Measurements from ENCODE around the gene SERPINB1.
"Not testable (repeated sequence)": the region's sequence is repeated elsewhere in the genome, so short reads cannot be mapped to it uniquely, and the experiment has no call there.

The SERPINB1 gene

DNA sequence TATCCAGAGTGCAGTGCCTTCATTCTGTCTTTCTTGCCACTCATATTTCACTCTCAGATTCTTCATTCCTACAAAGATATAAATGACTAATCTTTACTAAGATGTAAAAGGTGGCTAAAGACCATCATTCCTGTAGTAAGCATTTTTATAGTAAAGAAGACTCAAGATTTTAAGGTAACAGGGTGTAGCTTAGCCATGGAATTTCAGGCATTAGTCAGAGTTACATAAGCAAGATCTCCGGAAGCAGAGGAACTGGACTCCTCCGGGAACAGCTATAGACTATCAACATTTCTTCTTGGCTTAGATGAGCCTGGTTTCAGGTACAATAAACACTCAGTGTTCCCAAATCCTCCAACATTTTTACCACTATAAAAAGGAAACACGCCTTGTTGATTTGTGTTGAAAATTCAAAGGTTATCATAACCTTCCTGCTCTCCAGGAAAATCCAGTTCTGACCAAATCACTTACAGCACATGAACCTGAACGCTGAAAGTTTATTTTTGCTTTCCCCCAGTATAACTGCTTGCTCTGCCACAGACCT is 23.7 kb downstream of the SERPINB1 start:
- no peak for DNase-seq (ENCODE audit: low read depth)

DNA sequence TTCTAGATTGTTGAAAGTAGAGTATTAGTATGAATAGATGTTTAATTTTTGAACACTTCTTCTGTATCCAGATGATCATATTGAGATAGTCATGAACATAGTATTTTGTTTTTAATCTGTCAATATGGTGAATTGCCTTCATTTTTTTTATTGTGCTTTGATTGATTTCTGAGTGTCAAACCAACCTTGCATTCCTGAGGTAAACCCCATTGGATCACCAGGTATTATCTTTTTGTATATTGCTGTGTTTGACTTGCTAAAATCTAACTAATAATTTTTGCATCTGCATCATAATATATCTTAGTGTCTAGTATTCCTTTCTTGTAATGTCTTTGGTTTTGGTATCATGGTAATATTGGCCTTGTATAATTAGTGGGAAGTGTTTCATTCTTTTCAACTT is 25.5 kb downstream of the SERPINB1 start:
- DNase-seq (ENCODE audit: low read depth): no peak

DNA sequence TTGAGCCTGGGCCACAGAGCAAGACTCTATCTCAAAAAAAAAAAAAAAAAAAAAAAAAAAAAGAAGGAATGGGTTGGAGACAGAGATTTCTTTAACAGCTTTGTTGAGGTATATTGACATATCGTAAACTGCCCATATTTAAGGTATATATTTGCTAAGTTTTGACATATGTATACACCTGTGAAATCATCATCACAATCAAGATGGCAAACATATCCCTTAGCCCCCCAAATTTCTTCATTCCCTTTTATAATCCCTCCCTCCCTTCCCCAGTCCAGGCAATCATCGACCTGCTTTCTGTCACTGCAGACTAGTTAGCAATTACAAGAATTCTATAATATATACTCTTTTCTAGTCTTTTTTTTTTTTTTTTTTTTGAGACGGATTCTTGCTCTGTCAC is 29.0 kb downstream of the SERPINB1 start:
- no peak for DNase-seq (ENCODE audit: low read depth)

DNA sequence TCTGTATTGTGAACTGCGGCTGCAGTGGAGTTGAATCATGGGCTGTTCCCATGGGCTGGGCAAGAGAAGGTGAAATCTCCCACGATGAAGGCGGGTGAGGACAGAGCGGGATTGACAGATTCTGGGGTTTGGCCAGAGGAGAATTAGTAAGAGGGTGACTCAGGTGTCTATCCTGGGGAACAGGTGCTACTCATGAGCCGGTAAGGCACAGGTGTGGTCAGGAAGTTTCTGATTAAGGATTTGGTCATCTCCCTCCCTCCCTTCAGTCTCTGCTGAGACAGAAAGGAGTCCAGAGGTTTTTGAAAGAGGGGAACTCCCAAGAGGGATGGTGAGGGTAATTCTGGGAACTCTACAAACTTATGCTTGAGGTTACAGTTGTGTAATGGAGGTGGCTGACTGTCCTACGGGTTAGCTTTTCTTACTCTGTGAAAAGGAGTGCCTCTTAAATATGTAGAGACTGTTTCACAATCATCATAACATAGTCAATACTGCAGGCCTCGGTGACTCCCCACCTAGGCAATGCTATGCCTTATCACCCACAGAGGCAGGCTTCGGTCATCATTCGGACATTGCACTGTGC is 31.5 kb downstream of the SERPINB1 start:
- no peak for DNase-seq (ENCODE audit: low read depth)

DNA sequence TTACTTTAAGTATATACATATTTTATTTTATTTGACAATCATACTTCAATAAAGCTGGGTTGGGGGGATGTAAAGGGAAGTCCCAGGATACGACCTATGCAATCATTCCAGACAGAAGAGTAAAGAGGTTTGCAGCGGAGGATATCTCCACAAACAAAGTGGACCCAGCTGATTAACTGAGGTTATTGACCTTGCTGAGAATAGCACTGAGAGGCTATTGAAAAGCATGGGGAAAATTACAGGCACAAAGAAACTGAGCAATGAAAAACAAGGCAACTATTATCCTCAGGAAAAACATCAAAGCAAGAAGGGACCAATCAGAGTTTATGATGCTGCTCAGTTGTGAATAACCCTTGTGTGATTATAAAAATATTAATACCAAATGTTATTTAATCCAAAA is 32.6 kb downstream of the SERPINB1 start:
- no peak for DNase-seq (ENCODE audit: low read depth)

DNA sequence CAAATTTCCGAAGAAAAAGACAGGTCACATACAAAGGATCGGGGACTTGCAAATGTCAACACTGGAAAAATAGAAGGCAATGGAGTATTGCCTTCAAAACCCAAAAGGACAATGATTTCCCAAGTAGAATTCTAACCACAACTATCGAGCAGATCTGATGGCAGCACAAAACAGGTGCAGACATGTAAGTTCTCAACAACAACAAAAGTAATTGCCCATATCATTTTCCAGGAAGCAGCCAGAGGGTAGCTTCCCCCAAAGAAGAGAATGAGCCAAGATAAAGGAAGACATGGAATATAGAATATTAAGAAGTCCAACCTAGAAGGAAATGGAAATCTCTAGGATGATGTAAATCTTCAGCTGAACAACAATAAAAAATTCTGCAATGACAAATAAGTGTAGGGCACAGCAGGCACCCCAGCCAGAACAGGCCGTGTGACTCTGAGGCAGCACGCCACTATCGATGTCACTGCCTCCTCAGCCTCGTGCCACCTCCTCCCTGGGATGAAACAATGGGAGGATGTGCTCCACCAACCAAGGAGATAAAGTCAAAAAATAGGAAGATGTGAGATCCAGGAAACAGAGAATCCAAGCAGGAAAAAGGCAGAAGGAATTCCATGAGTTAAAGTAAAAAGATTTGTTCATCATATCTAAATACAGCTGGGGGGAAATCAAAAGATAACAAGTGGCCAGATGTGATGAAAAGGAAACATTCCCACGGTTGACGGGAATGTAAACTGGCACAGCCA is 34.1 kb downstream of the SERPINB1 start:
- no peak for DNase-seq (ENCODE audit: low read depth)

DNA sequence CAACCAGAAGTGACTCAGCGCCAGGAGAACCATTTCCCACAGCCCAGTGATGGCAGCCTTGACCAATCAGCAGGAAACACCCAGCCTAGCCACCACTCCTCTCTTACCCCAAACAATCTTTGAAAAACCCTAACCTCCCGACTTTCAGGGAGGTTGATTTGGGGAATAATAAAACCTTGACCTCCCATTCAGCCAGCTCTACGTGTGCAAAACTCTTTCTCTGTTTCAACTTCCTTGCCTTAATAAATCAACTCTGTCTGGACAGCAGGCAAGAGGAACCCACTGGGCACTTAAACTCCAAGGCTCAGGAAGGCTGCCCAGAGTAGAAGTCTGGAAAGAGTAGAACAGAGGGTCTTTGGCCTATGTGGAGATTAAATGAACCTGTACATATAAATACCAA is 35.0 kb downstream of the SERPINB1 start:
- no peak for DNase-seq (ENCODE audit: low read depth)

DNA sequence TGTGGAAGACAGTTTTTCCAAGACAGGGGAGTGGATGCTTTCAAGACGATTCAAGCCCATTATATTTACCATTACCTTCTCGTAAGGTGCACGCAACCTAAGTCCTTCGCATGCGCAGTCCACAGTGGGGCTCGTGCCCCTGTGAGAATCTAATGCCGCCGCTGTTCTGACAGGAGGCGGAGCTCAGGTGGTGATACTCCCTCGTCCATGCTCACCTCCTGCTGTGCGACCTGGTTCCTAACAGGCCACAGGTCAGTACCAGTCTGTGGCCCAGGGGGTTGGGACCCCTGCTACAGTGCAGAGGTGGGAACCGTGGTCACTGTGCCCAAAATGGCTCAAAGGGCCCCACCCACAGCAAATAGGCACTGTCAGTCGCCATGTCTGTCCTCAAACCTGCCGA is 36.6 kb downstream of the SERPINB1 start:
- no peak for DNase-seq (ENCODE audit: low read depth)

DNA sequence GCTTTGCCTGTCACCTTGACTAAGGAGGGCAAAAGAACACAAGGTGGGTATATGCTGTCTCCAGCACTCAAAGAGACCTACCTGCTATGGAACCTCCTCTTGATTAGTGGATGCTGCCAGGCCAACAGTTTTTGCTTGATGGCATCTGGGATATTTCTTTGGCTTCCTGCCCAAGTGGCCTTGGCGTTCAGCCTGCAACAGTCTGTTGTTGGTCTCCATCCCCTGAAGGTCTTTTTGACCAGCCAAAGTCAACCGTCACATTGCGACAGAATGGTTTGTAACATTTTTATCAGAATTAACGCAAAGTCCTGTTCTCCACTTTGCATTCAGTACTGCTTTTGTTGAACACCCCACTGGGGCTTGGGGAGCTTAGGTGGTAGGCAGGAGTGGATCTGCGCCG is 37.1 kb downstream of the SERPINB1 start:
- DNase-seq (ENCODE audit: low read depth): no peak

DNA sequence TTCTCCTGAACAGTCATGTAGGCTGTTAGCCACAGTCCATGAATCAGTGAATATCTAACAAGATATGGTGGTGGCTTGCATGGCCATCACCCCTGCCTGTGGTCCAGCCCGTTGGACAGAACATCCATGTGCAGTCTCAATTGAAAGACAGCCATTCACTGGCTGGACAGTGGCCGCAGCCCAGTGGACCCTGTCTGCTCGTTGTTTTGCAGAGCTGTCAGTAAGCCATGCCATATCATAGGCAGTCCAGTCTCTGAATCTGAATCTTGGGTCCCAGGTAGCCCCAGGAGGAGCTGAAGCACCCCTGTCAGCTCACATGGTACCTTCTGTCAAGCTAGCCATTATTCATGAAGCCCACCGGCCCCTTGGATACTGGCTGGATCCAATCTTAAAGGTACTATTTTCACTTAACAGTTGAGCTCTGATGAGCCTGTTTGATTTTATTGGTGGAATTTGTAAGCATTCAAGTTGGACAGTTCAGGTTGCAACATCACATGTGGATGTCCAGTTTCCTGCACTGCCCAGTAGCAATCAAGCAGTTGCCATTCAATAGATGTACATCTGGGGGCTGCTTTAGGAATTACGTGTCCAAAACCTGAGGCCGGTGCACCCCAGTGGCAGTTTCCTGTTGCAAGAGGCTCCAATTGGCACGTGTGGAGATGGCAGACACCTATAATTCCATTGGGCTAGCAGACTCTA is 37.8 kb downstream of the SERPINB1 start:
- DNase-seq (ENCODE audit: low read depth): no peak

DNA sequence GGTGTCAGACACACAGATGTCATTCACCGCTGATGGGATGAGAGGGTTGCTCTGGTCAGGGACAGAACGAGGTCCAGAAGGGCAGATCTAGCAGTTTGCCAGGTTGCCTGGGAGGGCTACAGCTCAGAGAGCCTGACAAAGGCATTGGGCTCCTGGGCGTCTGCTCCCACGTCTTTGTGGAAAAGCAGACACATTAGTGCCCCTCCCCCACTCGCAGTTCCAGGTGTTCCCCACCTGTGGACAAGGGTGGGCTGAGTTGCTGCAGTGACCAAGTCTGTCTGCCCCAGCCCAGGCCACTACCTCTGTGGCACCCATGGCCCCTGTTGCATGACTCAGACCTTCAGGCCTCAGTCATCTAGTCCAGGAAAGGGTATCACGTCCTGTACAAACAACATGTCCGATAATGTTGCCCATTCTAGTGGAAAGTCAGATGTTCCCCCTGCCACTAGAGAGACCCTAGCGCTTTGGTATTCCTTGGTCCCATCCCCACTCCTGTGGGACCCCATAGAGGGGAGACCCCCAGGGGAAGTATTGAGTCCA is 39.1 kb downstream of the SERPINB1 start:
- no peak for DNase-seq (ENCODE audit: low read depth)

DNA sequence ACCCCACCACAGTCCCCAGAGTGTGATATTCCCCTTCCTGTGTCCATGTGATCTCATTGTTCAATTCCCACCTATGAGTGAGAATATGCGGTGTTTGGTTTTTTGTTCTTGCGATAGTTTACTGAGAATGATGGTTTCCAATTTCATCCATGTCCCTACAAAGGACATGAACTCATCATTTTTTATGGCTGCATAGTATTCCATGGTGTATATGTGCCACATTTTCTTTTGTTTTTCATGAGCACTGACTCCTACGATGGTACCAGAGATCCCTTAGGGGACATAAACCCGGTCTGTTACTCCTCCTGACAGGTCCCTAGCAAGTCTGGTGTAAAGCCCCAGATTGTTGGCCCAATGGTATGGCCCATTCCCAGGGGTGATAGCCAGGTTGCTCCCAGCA is 40.0 kb downstream of the SERPINB1 start:
- not testable (repeated sequence) for DNase-seq (ENCODE audit: low read depth)

DNA sequence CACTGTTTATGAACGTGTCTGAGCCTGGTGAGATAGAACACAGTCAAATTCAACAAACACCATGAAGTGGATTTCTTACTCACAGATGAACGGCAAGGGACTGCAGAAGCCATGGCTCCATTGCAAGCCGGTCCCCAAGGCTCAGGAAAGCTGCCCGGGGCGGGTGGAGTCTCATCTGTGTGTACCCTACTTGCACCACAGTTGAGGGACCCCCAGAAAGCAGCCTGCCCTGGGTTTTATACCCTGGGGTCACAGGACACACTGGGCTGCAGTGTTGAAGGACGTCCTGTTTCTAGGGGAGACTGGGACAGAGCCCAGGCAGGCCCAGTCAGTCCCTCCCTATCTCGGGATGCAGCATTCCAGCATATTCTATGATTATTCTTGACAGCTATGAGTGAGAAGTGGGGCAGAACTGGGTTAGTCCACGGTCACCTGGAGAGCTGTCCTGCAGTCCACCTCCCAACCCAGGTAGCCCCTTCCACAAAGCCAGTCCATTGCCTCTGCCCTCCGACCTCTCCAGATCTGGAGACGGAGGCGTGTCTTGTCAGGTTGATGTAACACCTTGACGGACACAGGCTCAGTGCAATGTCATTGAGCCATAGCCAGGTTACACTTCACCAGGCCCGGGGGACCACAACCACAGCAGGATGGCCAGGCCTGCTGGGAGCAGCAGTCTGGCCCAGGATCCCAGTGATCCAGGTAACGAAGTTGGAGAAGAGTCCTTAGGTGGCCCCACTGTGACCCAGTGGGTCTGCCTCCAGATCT is 40.9 kb downstream of the SERPINB1 start:
- no peak for DNase-seq (ENCODE audit: low read depth)

DNA sequence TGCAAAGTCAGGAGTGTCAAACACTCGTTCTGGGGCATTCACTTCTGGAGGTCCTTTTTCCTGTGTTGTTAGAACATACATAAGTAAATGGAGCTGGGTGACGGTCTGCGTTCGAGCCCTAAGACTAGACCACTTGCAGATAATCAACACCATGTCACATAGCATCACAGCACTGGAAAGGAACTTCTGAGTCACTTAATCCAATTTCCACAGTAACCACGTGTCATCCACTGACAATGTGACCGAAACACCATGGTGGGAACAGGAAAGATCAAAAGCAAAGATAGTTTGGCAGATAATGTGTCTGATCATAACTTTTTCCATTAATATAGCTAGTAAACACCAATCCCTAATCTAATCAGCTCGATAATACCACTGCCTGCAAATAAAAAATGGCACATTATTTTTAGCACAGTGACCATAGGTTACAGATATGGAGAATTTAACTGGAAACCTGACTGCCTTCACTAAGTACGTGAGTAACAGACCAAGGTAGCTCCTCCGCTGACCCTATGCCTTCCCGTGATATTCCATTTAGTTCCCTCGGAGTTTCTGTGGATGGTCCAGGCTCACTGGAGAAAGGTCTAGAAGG is 41.6 kb downstream of the SERPINB1 start:
- DNase-seq (ENCODE audit: low read depth): no peak

DNA sequence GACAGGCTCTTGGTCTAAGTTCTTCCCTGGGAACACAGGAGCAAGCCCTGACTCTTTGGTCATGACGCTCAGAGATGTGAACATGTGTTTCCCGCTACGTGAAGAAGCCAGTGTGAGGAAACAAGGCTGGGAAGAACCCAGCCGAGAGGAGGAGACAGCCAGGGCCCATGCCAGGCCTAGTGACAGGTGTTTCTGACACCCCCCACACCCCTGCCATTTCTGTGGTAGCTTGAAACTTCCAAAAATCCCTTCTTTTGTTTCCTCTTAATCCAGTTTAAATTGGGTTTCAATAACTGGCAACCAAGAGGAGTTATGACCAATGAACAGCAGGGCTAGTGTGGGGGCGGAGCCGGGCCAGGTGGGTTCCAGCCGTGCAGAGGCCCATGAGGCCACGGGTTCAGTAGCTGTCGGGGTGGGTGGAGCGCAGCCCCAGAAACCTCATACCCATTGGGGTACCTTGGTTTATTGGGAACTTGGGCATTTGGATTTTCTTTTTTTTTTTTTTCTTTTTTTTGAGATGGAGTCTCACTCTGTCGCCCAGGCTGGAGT is 43.0 kb downstream of the SERPINB1 start:
- DNase-seq (ENCODE audit: low read depth): no peak

DNA sequence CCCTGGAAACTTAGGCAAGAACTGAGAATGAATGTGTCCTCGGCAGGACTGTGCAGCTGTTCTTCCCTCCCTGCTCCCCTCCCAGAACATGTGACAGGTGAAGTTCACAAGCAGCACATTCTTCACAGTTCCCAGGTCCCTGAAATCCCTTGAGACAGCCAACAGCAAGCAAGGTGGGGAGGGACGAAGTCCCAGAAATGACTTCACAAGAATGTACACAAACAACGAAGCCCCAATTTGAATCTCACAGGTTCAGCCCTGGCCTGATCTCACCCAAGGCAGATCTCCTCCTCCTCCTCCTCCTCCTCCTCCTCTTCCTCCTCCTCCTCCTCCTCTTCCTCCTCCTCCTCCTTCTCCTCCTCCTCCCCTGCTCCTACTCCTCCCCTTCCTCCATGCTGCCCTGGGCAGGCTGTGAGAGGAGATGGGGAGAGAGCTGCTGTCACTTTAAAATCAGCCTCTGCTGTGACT is 44.1 kb downstream of the SERPINB1 start:
- no peak for DNase-seq (ENCODE audit: low read depth)

DNA sequence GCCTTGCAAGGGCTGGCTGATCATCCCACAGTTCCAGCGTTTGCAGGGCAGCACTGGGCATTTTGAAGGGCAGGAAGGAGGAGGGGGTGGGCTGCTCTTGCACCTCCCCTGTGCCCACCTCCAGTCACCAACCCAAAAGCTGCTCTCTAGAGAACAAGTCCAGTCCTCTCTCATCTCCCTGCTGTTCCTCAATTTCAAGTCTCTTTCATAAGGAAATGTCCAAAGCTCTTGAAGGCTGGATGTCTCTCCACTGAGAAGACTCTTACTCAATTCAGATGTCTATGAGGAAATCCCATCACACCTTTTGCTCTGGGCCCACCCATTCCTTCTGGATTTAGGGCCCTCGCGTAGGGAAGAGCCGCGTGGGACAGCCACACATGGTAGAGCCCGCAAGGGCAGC is 44.8 kb downstream of the SERPINB1 start:
- no peak for DNase-seq (ENCODE audit: low read depth)

DNA sequence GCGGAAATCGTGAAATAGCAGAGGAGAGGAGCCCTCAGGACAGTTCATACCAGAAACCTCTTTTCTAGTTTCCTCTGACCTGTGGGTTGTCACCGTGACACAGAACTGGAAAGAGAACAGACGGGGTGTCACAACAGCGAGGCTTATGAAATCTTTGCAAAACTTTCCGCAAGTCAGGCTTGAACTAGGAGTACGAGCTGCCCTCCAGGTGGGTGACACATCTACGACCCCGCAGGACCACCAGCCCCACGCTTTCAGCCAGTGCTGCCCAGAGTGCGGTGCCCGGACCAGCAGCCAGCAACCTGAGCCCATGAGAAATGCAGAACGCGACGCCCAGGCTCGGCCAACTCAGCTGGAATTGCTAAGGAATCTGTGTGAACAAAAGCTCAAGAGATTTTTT is 45.7 kb downstream of the SERPINB1 start:
- no peak for DNase-seq (ENCODE audit: low read depth)

DNA sequence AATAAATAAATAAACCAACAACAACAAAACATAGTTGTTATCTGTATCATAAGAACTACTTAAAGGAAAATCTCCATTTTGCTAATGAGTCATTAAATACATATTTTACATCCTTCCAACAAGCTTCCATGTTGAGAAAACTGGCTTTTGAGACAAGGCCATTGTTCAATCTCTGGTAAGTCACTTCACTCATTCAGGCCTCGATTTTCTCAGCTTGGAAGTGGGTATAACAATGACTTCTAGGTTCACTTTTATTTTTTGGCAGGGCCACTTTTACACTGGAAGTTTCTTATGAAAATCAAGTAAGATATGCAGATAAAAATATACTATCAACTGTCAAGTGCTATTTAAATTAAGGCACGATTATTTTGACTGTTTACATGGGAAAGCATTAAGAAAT is 46.5 kb downstream of the SERPINB1 start:
- DNase-seq (ENCODE audit: low read depth): no peak

DNA sequence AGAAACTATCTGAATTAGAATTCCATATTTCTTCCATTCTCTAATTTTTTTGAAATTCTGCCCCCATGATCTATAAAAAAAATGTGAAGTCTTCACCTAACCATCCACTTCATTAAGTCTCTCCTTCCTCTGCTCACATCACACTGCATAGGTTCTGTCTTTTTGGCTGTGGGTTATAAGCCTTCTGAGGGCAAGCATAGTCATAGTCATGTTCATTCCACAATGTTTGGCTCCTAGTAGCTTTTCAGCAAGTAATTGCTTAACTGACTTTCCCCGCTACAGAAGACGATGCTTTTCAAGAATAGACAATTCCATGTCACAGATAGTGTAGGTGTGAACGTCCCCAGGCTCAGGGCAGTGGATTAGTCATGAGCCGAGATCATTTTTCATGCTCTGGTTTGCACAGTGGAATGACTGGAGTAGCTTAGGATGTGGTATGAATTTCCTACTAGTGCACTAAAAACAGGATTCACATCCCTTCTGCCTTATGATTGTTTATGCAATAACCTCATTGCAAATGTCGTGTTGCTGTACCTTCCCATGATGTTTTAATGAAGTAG is 47.4 kb downstream of the SERPINB1 start:
- no peak for DNase-seq (ENCODE audit: low read depth)

All from T follicular helper cell (primary cell).